Caco-2 (cell line): ENCODE measurements around the gene SPHK2. TPM values are rescaled to one million over a fixed set of nuclear protein-coding genes. Genes with fewer than 3 reads are reported as not detected.
"Not testable (repeated sequence)": the region's sequence is repeated elsewhere in the genome, so short reads cannot be mapped to it uniquely, and the experiment has no call there.

Source experiments
- BruUV-seq: library from RNA; stranded (reverse); fragments of 400-500 nt; replicated peaks from 2 replicates; lab custom pipeline; 2021; lab: Mats Ljungman, UMichigan
- CTCF ChIA-PET: fragments of 300-600 bp; sonication (Branson Sonifier 250); formaldehyde crosslinking; loops from one replicate; lab custom pipeline; 2022; ENCODE audit warnings: antibody characterized with exemption; lab: Charles Lee
- POLR2A ChIA-PET: fragments of 300-600 bp; sonication (Branson Sonifier 250); formaldehyde crosslinking; loops from one replicate; lab custom pipeline; 2022; ENCODE audit warnings: antibody characterized with exemption; lab: Charles Lee
- DNase-seq, 2 experiments: peaks; one replicate each; pipeline versions ENCODE4 v3.0.0 to v3.0.0-alpha.2; 2020 to 2022
- H3K27me3 ChIP-seq: replicated peaks from 2 replicates; pipeline ENCODE4 v1.6.0; 2011; ENCODE audit warnings: low read length; ENCODE audit not compliant: control insufficient read depth, insufficient read depth
- H3K36me3 ChIP-seq: 2 replicates; pipeline ENCODE4 v1.5.1; 2011; ENCODE audit warnings: low read length; ENCODE audit not compliant: control insufficient read depth, insufficient read depth
- H3K4me1 ChIP-seq: fragments of 250-450 bp; sonication (Bioruptor Pico); 2 replicates; pipeline ENCODE4 v1.5.1; 2020; ENCODE audit warnings: mild to moderate bottlenecking
- H3K4me3 ChIP-seq: 2 replicates; pipeline ENCODE4 v1.5.1; 2011; ENCODE audit warnings: low read depth, mild to moderate bottlenecking, control low read depth, low read length
- H3K9me3 ChIP-seq: fragments of 250-450 bp; sonication (Bioruptor Pico); 2 replicates; pipeline ENCODE4 v1.5.1; 2020; ENCODE audit warnings: mild to moderate bottlenecking, moderate library complexity
- H3K27ac Mint-ChIP-seq: one replicate; pipeline ENCODE4 v1.8.0; 2022; ENCODE audit warnings: mixed read lengths; ENCODE audit not compliant: unreplicated experiment
- H3K27me3 Mint-ChIP-seq: one replicate; pipeline ENCODE4 v1.8.0; 2022; ENCODE audit warnings: mixed read lengths; ENCODE audit not compliant: insufficient read depth, unreplicated experiment
- H3K36me3 Mint-ChIP-seq: one replicate; pipeline ENCODE4 v1.8.0; 2022; ENCODE audit warnings: mild to moderate bottlenecking, mixed read lengths; ENCODE audit not compliant: insufficient read depth, unreplicated experiment
- H3K4me1 Mint-ChIP-seq: one replicate; pipeline ENCODE4 v1.8.0; 2022; ENCODE audit warnings: low read depth, mixed read lengths; ENCODE audit not compliant: unreplicated experiment
- H3K4me3 Mint-ChIP-seq: one replicate; pipeline ENCODE4 v1.8.0; 2022; ENCODE audit warnings: mild to moderate bottlenecking, moderate library complexity, mixed read lengths; ENCODE audit not compliant: unreplicated experiment
- H3K9me3 Mint-ChIP-seq: one replicate; pipeline ENCODE4 v1.8.0; 2022; ENCODE audit warnings: mixed read lengths; ENCODE audit not compliant: unreplicated experiment
- intact Hi-C: fragments of 100-400 bp; cut with micrococcal nuclease; formaldehyde crosslinking; loops from one replicate; pipeline ENCODE4 v1.10.0; 2022; ENCODE audit not compliant: unreplicated experiment
- total RNA-seq: library from RNA; stranded (reverse); gene quantifications from 2 replicates; pipeline ENCODE4 v1.2.3, GENCODE V29; 2022
- TF ChIP-seq, protein P1 (sequence below), 2 experiments: fragments of 200-600 bp in 1 of 2; IDR thresholded peaks; 1 replicate in 1 of 2; 2 replicates in 1 of 2; pipeline versions ENCODE4 v1.5.1 to v1.8.0; 2011 to 2022; ENCODE audit warnings: antibody characterized with exemption in 1 of 2, control low read depth in 1 of 2, inconsistent platforms in 1 of 2, low read depth in 1 of 2, low read length in 1 of 2, mild to moderate bottlenecking in 1 of 2, moderate library complexity in 1 of 2; ENCODE audit not compliant: insufficient read depth in 1 of 2, severe bottlenecking in 1 of 2, unreplicated experiment in 1 of 2

The SPHK2 gene
- total RNA-seq, 1 experiment from 2014 or later, result 140 TPM

DNA sequence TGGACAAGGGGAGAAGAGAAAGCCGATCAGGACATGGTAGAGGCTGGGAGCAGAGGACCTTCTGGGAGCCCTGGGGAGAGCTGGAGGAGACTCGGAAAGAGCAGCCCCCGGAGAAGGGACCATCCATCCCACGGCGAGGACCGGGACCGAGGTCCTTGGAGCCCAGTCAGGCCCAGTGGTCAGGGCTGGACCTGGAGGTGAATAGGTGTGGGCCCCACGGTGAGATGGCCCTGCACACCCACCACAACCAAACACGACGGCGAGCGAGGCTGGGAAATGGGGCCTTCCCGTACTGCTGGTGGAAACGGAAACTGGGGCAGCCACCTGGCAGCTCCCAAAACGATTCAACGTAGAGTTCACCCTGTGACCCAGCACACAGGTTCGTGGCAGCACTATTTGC, 57.2 kb downstream of the SPHK2 start:
- Histone ChIP-seq H3K4me3 (no peak overlapping the region), H3K4me1 (peaks cover 7% of the 10 kb centered on the region), H3K27me3 (no peaks in the 10 kb centered on the region), H3K36me3 (no peaks in the 10 kb centered on the region), H3K9me3 (no peaks in the 10 kb centered on the region)
- Mint-ChIP-seq H3K4me3 (no peak overlapping the region), H3K4me1 (peaks cover 13% of the 10 kb centered on the region), H3K36me3 (no peaks in the 10 kb centered on the region), H3K27me3 (no peaks in the 10 kb centered on the region), H3K9me3 (no peaks in the 10 kb centered on the region), H3K27ac (no peak overlapping the region)
- intact Hi-C loops, result loop anchor here (5.0 kb wide), 1 partner anchor 36 kb away; no protein-coding TSS in a partner anchor
- ChIA-PET CTCF (interaction anchor here (1.0 to 1.8 kb wide), 3 partner anchors 19 to 166 kb away, joined by 4 read pairs; partner anchors contain the start of gene FUT2), POLR2A (no interaction called here)
- no peak for DNase-seq
- TF ChIP-seq, protein P1, sequence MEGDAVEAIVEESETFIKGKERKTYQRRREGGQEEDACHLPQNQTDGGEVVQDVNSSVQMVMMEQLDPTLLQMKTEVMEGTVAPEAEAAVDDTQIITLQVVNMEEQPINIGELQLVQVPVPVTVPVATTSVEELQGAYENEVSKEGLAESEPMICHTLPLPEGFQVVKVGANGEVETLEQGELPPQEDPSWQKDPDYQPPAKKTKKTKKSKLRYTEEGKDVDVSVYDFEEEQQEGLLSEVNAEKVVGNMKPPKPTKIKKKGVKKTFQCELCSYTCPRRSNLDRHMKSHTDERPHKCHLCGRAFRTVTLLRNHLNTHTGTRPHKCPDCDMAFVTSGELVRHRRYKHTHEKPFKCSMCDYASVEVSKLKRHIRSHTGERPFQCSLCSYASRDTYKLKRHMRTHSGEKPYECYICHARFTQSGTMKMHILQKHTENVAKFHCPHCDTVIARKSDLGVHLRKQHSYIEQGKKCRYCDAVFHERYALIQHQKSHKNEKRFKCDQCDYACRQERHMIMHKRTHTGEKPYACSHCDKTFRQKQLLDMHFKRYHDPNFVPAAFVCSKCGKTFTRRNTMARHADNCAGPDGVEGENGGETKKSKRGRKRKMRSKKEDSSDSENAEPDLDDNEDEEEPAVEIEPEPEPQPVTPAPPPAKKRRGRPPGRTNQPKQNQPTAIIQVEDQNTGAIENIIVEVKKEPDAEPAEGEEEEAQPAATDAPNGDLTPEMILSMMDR (IDR thresholded peaks at IDR 0.05; ENCODE audit: insufficient read depth in 1 of 2, low read depth in 1 of 2, low read length in 1 of 2, severe bottlenecking in 1 of 2, unreplicated experiment in 1 of 2), result no peak
- no TSS peak for BruUV-seq

DNA sequence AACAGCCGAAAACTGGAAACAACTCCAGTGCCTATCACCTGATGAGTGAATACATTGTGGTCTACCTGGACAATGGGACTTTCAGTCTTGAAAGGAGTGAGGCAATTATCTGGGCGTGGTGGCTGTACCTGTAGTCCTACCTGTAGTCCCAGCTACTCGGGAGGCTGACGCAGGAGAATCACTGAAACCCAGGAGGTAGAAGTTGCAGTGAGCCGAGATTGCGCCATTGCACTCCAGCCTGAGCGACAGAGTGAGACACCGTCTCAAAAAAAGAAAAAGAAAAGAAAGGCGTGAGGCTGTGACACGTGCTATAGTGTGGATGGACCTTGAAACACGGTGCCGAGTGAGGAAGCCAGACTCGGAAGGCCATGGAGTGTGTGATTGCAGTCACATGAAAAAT, 57.6 kb downstream of the SPHK2 start:
- intact Hi-C loops, result loop anchor here (5.0 kb wide), 1 partner anchor 35 kb away; no protein-coding TSS in a partner anchor
- peaks cover 13% of the 10 kb centered on the region for H3K4me1 Mint-ChIP-seq
- TF ChIP-seq, protein P1 (IDR thresholded peaks at IDR 0.05; ENCODE audit: insufficient read depth in 1 of 2, low read depth in 1 of 2, low read length in 1 of 2, severe bottlenecking in 1 of 2, unreplicated experiment in 1 of 2), result no peak
- no peaks in the 10 kb centered on the region for H3K9me3 Mint-ChIP-seq
- ChIA-PET POLR2A (no interaction called here), CTCF (interaction anchor here (1.0 to 1.8 kb wide), 3 partner anchors 19 to 166 kb away, joined by 4 read pairs; partner anchors contain the start of gene FUT2)
- peaks cover 8% of the 10 kb centered on the region for H3K4me1 ChIP-seq
- no peaks in the 10 kb centered on the region for H3K36me3 ChIP-seq
- H3K4me3 ChIP-seq, result no peak overlapping the region
- H3K36me3 Mint-ChIP-seq, result no peaks in the 10 kb centered on the region
- no peak for DNase-seq
- no peak overlapping the region for H3K4me3 Mint-ChIP-seq
- H3K9me3 ChIP-seq, result no peaks in the 10 kb centered on the region
- no peaks in the 10 kb centered on the region for H3K27me3 Mint-ChIP-seq
- H3K27me3 ChIP-seq, result no peaks in the 10 kb centered on the region
- BruUV-seq, result no TSS peak
- H3K27ac Mint-ChIP-seq, result no peak overlapping the region

DNA sequence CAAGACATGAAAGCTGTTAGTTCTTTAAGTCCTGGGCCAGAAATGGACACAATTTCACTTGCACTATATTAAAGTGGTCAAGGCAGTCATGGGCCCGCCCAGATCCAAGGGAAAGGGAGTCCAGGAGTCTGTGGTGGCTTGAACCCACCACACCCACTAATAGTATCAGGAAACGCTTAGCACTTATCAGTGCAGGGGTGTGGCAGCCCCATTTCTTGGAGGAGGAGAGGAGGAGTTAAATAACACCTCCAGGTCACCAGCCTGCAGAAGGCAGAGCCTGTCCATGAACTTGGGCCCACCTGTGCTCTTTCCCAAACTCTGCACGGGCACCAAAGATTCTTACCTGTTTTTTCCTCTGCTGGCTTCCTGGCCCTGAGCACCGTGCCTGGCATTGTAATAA, 58.9 kb downstream of the SPHK2 start:
- no peaks in the 10 kb centered on the region for H3K9me3 ChIP-seq
- no peak overlapping the region for H3K4me3 ChIP-seq
- no peak for DNase-seq
- H3K27ac Mint-ChIP-seq, result no peak overlapping the region
- CTCF ChIA-PET, result interaction anchor here (1.8 kb wide), 1 partner anchor 61 kb away, joined by 4 read pairs; no protein-coding TSS in a partner anchor
- no peak overlapping the region for H3K4me3 Mint-ChIP-seq
- intact Hi-C loops, result loop anchor here (5.0 kb wide), 1 partner anchor 34 kb away; no protein-coding TSS in a partner anchor
- POLR2A ChIA-PET, result interaction anchor here (0.9 kb wide), 1 partner anchor 35 kb away, joined by 3 read pairs; no protein-coding TSS in a partner anchor
- H3K27me3 ChIP-seq, result no peaks in the 10 kb centered on the region
- no TSS peak for BruUV-seq
- no peaks in the 10 kb centered on the region for H3K36me3 ChIP-seq
- peaks cover 13% of the 10 kb centered on the region for H3K4me1 Mint-ChIP-seq
- H3K4me1 ChIP-seq, result peaks cover 8% of the 10 kb centered on the region
- no peaks in the 10 kb centered on the region for H3K27me3 Mint-ChIP-seq
- H3K36me3 Mint-ChIP-seq, result no peaks in the 10 kb centered on the region
- no peaks in the 10 kb centered on the region for H3K9me3 Mint-ChIP-seq
- TF ChIP-seq, protein P1 (IDR thresholded peaks at IDR 0.05; ENCODE audit: insufficient read depth in 1 of 2, low read depth in 1 of 2, low read length in 1 of 2, severe bottlenecking in 1 of 2, unreplicated experiment in 1 of 2), result no peak

DNA sequence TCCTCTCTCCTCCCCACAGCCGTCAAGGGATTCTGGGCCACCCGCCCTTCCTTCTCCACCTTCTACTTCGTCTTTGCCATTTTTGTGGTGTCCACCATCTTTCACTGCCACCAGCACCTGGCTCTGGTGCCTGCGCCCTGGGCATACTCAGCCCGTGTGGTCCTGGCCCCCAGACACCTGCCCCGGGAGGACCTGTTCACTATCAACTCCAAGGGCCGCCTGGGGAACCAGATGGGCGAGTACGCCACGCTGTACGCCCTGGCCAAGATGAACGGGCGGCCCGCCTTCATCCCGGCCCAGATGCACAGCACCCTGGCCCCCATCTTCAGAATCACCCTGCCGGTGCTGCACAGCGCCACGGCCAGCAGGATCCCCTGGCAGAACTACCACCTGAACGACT, 60.7 kb downstream of the SPHK2 start:
- H3K4me3 ChIP-seq, H3K4me3 Mint-ChIP-seq, H3K36me3 ChIP-seq, BruUV-seq, DNase-seq, POLR2A ChIA-PET, H3K9me3 Mint-ChIP-seq, H3K36me3 Mint-ChIP-seq, H3K27me3 Mint-ChIP-seq, intact Hi-C loops, H3K27ac Mint-ChIP-seq, H3K27me3 ChIP-seq, H3K9me3 ChIP-seq: not testable (repeated sequence)
- peaks cover 16% of the 10 kb centered on the region for H3K4me1 ChIP-seq
- CTCF ChIA-PET, result interaction anchor here (0.6 kb wide), 1 partner anchor 56 kb away, joined by 4 read pairs; no protein-coding TSS in a partner anchor
- peaks cover 13% of the 10 kb centered on the region for H3K4me1 Mint-ChIP-seq
